HepG2 (cell line): ENCODE data around the gene MED9. TPM values are rescaled to one million over a fixed set of nuclear protein-coding genes. Genes with fewer than 3 reads are reported as not detected.
A peak's percentile ranks its signal among the peaks of the same experiment; 100 is the strongest.

Source experiments
- ATAC-seq: fragments of 200-7000 bp; cut with Tn5 transposase; 3 replicates; pipeline ENCODE4 v1.9.1; 2020; ENCODE audit warnings: mild to moderate bottlenecking, moderate library complexity
- BruUV-seq: library from RNA; stranded (reverse); fragments of 400-500 nt; replicated peaks from 2 replicates; lab custom pipeline; 2021; lab: Mats Ljungman, UMichigan
- CTCF ChIA-PET: fragments of 300-600 bp; formaldehyde crosslinking; extraction: SDS; loops from one replicate; lab custom pipeline; 2021; ENCODE audit warnings: low total read pairs, inconsistent platforms, low intra/inter-chr PET ratio; lab: Yijun Ruan, JAX
- POLR2A ChIA-PET: fragments of 350-600 bp; sonication (Branson Sonifier 250); formaldehyde crosslinking; loops from one replicate; lab custom pipeline; 2020; ENCODE audit warnings: antibody characterized with exemption, inconsistent platforms; lab: Yijun Ruan, JAX
- DNase-seq: peaks from one replicate; pipeline ENCODE4 v3.0.0-alpha.2; 2015; ENCODE audit warnings: low spot score
- FAIRE-seq: peaks from 3 replicates; lab custom pipeline; 2011; peaks lifted over from hg19 to GRCh38; lab: Jason Lieb, UNC
- H2AFZ ChIP-seq: one replicate; pipeline ENCODE4 v1.6.1; 2011; ENCODE audit warnings: low read length, inconsistent platforms
- H3K27ac ChIP-seq: fragments of 300-600 bp; 3 replicates; pipeline ENCODE4 v1.8.0; 2011; ENCODE audit warnings: mixed run types, mild to moderate bottlenecking, mixed read lengths, low read length, inconsistent platforms; ENCODE audit not compliant: insufficient read depth; ENCODE audit errors: extremely low read length
- H3K27me3 ChIP-seq, 2 experiments: fragments of 200-600 bp in 1 of 2; 2 replicates in 1 of 2; 3 replicates in 1 of 2; pipeline versions ENCODE4 v1.6.0 to v1.8.0; 2011; ENCODE audit warnings: low read length in 2 of 2, mild to moderate bottlenecking in 2 of 2, moderate library complexity in 2 of 2, inconsistent platforms in 1 of 2; ENCODE audit not compliant: insufficient read depth in 2 of 2, control insufficient read depth in 1 of 2
- H3K36me3 ChIP-seq, 2 experiments: fragments of 200-600 bp in 1 of 2; replicated peaks in 1 of 2; 2 replicates in 1 of 2; 3 replicates in 1 of 2; pipeline versions ENCODE4 v1.5.1 to v1.8.0; 2011; ENCODE audit warnings: low read length in 2 of 2, inconsistent platforms in 1 of 2; ENCODE audit not compliant: insufficient read depth in 2 of 2, control insufficient read depth in 1 of 2
- H3K4me1 ChIP-seq: 2 replicates; pipeline ENCODE4 v1.5.1; 2012; ENCODE audit warnings: low read length, inconsistent platforms; ENCODE audit not compliant: insufficient read depth
- H3K4me2 ChIP-seq: 2 replicates; pipeline ENCODE4 v1.6.0; 2011; ENCODE audit warnings: low read depth, low read length, inconsistent platforms
- H3K4me3 ChIP-seq, 3 experiments: fragments of 200-600 bp in 1 of 3; sonication (generic), shearing (Covaris generic) in 1 of 3; replicated peaks in 1 of 3; 2 replicates each; pipeline ENCODE4 v1.5.1; 2011 to 2016; ENCODE audit warnings: low read length in 3 of 3, inconsistent platforms in 2 of 3, low read depth in 2 of 3, mild to moderate bottlenecking in 2 of 3, control low read depth in 1 of 3, mixed read lengths in 1 of 3; ENCODE audit not compliant: insufficient read depth in 1 of 3
- H3K79me2 ChIP-seq: one replicate; pipeline ENCODE4 v1.6.1; 2011; ENCODE audit warnings: low read length, inconsistent platforms; ENCODE audit not compliant: insufficient read depth
- H3K9ac ChIP-seq: 2 replicates; pipeline ENCODE4 v1.6.0; 2011; ENCODE audit warnings: mild to moderate bottlenecking, low read depth, low read length, inconsistent platforms; ENCODE audit not compliant: insufficient read depth
- H3K9me3 ChIP-seq: 2 replicates; pipeline ENCODE4 v1.5.1; 2012; ENCODE audit warnings: mild to moderate bottlenecking, low read length
- H4K20me1 ChIP-seq: 2 replicates; pipeline ENCODE4 v1.6.0; 2011; ENCODE audit warnings: inconsistent platforms, mild to moderate bottlenecking, low read length, moderate library complexity; ENCODE audit not compliant: insufficient read depth
- EP300 ChIP-seq, 3 experiments: sonication (generic) in 1 of 3; formaldehyde crosslinking in 1 of 3; IDR thresholded peaks; 2 replicates each; pipeline versions ENCODE4 v1.5.1 to v1.6.1; 2011 to 2020; ENCODE audit warnings: low read depth in 2 of 3, low read length in 2 of 3, borderline replicate concordance in 1 of 3, improper control_type of control experiment in 1 of 3, mild to moderate bottlenecking in 1 of 3, missing genetic modification reagents in 1 of 3, moderate library complexity in 1 of 3
- FOXA3 ChIP-seq: IDR thresholded peaks from 2 replicates; pipeline ENCODE4 v1.6.1; 2016; ENCODE audit warnings: missing genetic modification reagents, missing compliant biosample characterization
- GATAD2A ChIP-seq: IDR thresholded peaks from 2 replicates; pipeline ENCODE4 v1.6.1; 2016
- GFI1 ChIP-seq: sonication (generic); formaldehyde crosslinking; IDR thresholded peaks from 2 replicates; pipeline ENCODE4 v1.5.0; 2020; ENCODE audit warnings: missing genetic modification reagents, mild to moderate bottlenecking, borderline replicate concordance
- HMG20A ChIP-seq: IDR thresholded peaks from 2 replicates; pipeline ENCODE4 v1.6.1; 2016; ENCODE audit warnings: borderline replicate concordance
- IRF2 ChIP-seq: IDR thresholded peaks from 2 replicates; pipeline ENCODE4 v1.6.1; 2018; ENCODE audit warnings: missing genetic modification reagents, missing compliant biosample characterization
- MAFK ChIP-seq, 2 experiments: IDR thresholded peaks in 1 of 2; conservative IDR thresholded peaks in 1 of 2; 2 replicates each; pipeline ENCODE4 v1.6.1; 2011; ENCODE audit warnings: improper control_type of control experiment in 2 of 2, low read length in 2 of 2
- SOX6 ChIP-seq, 2 experiments: fragments of 450-650 bp in 1 of 2; sonication (generic) in 1 of 2; formaldehyde crosslinking in 1 of 2; IDR thresholded peaks; 2 replicates each; pipeline versions ENCODE4 v1.4.0 to v1.6.1; 2017 to 2020; ENCODE audit warnings: antibody characterized with exemption in 1 of 2, mild to moderate bottlenecking in 1 of 2, missing genetic modification reagents in 1 of 2
- SRF ChIP-seq: IDR thresholded peaks from 2 replicates; pipeline ENCODE4 v1.6.1; 2011; ENCODE audit warnings: mild to moderate bottlenecking, low read depth, low read length, moderate library complexity
- STAG1 ChIP-seq: sonication (generic); formaldehyde crosslinking; IDR thresholded peaks from 2 replicates; pipeline ENCODE4 v1.4.0; 2020; ENCODE audit warnings: missing genetic modification reagents
- ZNF510 ChIP-seq: sonication (generic); formaldehyde crosslinking; IDR thresholded peaks from 2 replicates; pipeline ENCODE4 v1.4.0; 2020; ENCODE audit warnings: low read depth, mild to moderate bottlenecking, missing genetic modification reagents
- WGBS: methylation state at CpG from one replicate; pipeline ENCODE4 v1.1.6; 2017; ENCODE audit warnings: low lambda C conversion rate; 5-methylcytosine and 5-hydroxymethylcytosine counted together
- in situ Hi-C: cut with HindIII; loops from 2 replicates; pipeline ENCODE4 v1.10.0; 2017; ENCODE audit warnings: low pct_unique_long_range_greater_than_20kb; ENCODE audit not compliant: extremely low pct_ligation_motif_present
- intact Hi-C: fragments of 100-400 bp; cut with micrococcal nuclease; formaldehyde crosslinking; loops from one replicate; pipeline ENCODE4 v1.10.0; 2022; ENCODE audit not compliant: unreplicated experiment
- polyA plus RNA-seq, 8 experiments: library from polyadenylated mRNA; depleted of rRNA in 3 of 8; stranded (reverse) in 7 of 8; unstranded in 1 of 8; fragments of >200 nt; fragmentation: Illumina TruSeq in 4 of 8; extraction: Trizol in 4 of 8; gene quantifications; 2 replicates each; pipeline versions ENCODE4 v1.2.1 to v1.2.3, GENCODE V29; 2011 to 2016; ENCODE audit warnings: low read depth in 4 of 8, missing spikeins in 1 of 8, mixed read lengths in 1 of 8; ENCODE audit not compliant: insufficient read depth in 1 of 8
- total RNA-seq, 5 experiments: library from RNA; depleted of rRNA; stranded (reverse); fragments of >200 nt; fragmentation: Illumina TruSeq; extraction: Trizol; gene quantifications; 2 replicates each; pipeline ENCODE4 v1.2.3, GENCODE V29; 2016; ENCODE audit warnings: low read depth in 1 of 5
- TF ChIP-seq, protein P1 (sequence below): IDR thresholded peaks from 2 replicates; pipeline ENCODE4 v1.4.0; 2020; ENCODE audit warnings: mild to moderate bottlenecking, missing genetic modification reagents
- TF ChIP-seq, protein P2 (sequence below): sonication (generic); formaldehyde crosslinking; IDR thresholded peaks from 2 replicates; pipeline ENCODE4 v1.4.0; 2020; ENCODE audit warnings: missing genetic modification reagents, mild to moderate bottlenecking, borderline replicate concordance
- TF ChIP-seq, protein P3 (sequence below), 2 experiments: fragments of 450-650 bp in 1 of 2; sonication (generic) in 1 of 2; formaldehyde crosslinking; IDR thresholded peaks; 2 replicates each; pipeline versions ENCODE4 v1.5.0 to v1.8.0; 2020 to 2022; ENCODE audit warnings: mild to moderate bottlenecking in 1 of 2, missing genetic modification reagents in 1 of 2

Gene MED9
- total and polyA plus RNA-seq, 2 of the 13 experiments (the other 11 are each of a cell fraction or from before 2014, with no cell fraction given): 11.9 to 15.1 TPM

DNA sequence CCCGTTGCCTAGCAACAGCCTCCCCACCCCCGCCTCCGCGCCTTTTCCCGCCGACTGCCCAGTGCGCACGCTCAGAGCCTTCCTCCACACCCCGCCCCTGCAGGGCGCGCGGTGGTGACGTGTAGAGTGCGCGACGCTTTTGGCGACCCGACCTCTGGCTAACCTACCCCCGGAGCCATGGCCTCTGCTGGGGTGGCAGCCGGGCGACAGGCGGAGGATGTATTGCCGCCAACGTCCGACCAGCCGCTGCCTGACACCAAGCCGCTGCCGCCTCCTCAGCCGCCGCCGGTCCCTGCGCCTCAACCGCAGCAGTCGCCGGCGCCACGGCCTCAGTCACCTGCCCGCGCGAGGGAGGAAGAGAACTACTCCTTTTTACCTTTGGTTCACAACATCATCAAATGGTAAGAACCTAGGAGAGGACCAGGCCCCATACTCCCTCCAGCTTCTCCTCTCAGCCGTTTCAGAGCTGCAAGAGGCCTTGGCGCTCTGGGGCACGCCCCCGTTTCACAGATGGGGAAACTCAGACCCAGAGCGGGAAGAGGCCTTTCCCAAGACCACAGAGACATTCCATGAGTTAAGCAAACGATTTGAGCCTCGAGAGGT, at the start of gene MED9 (continued):
- 0 out of 2 replicates have a peak, but pooled peaks have one; percentile 10 for TF ChIP-seq STAG1 (CRISPR knock-in tag)

DNA sequence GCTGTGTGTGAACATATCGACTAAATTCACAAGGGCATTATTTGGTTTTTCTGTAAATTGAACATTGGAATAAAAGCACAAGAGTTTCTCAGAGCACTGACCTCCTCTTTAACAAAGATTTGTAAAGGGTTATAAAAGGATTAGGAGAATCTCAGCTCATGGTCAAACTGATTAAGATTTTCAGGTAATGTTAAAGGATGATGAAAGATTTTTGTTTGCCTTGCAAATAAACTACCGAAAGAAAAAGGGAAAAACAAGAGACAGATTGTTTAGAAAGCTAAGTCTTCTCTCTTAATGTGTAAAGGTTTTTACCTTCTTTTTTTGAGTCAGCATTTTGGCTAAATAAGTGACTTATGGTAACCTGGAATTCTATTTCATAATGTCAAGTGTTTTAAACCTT, 47.6 kb upstream of the MED9 start:
- peaks cover 9% of the 10 kb centered on the region for H3K9me3 ChIP-seq
- peaks cover 52% of the 10 kb centered on the region for H3K4me1 ChIP-seq
- FAIRE-seq: no peak
- ChIA-PET CTCF (no interaction called here), POLR2A (interaction anchor here (1.4 to 1.7 kb wide), 2 partner anchors 12 to 16 kb away, joined by 8 to 13 read pairs; no protein-coding TSS in a partner anchor)
- H3K9ac ChIP-seq: no peak overlapping the region
- intact Hi-C loops: no loop called here
- no peak overlapping the region for H3K27ac ChIP-seq
- WGBS: 9% methylated on average over 2 of the region's 2 CpGs
- in situ Hi-C loops: no loop called here
- peak overlapping the region; percentile 48 for H2AFZ ChIP-seq
- no peaks in the 10 kb centered on the region for H4K20me1 ChIP-seq
- H3K36me3 ChIP-seq: no peaks in the 10 kb centered on the region
- no peak for DNase-seq
- BruUV-seq: no TSS peak
- H3K4me2 ChIP-seq: peak overlapping the region; percentile 15; the same call in 1 of the 2 replicates
- H3K27me3 ChIP-seq: no peaks in the 10 kb centered on the region; a peak in 1 of 5 replicates
- ATAC-seq: no peak
- H3K79me2 ChIP-seq: no peaks in the 10 kb centered on the region
- no peak overlapping the region for H3K4me3 ChIP-seq
- TF ChIP-seq GFI1 (CRISPR knock-in tag) (peak; percentile 42; the same call in 1 of the 2 replicates), ZNF510 (CRISPR knock-in tag) (no peak), SOX6 (IDR thresholded peaks at IDR 0.05) (no peak), SOX6 (CRISPR knock-in tag; IDR thresholded peaks at IDR 0.05) (peak; percentile 28; the same call in 1 of the 2 replicates), GATAD2A (peak; percentile 59), HMG20A (0 out of 2 replicates have a peak, but pooled peaks have one; percentile 21), FOXA3 (0 out of 2 replicates have a peak, but pooled peaks have one; percentile 14), EP300 (IDR thresholded peaks at IDR 0.05; ENCODE audit: low read depth in 2 of 2, low read length in 2 of 2) (peak in 1 of 2 experiments; percentile 30; a peak in 1 of 4 replicates), EP300 (CRISPR knock-in tag; IDR thresholded peaks at IDR 0.05; ENCODE audit: borderline replicate concordance) (no peak), IRF2 (CRISPR knock-in tag) (no peak), MAFK (conservative IDR thresholded peaks at IDR 0.05 in 1 of 2, IDR thresholded peaks at IDR 0.05 in 1 of 2; ENCODE audit: low read length in 2 of 2) (0 out of 4 replicates have a peak, but pooled peaks of 1 of the 2 experiments have one; percentile 10), SRF (no peak)
- TF ChIP-seq, protein P1, sequence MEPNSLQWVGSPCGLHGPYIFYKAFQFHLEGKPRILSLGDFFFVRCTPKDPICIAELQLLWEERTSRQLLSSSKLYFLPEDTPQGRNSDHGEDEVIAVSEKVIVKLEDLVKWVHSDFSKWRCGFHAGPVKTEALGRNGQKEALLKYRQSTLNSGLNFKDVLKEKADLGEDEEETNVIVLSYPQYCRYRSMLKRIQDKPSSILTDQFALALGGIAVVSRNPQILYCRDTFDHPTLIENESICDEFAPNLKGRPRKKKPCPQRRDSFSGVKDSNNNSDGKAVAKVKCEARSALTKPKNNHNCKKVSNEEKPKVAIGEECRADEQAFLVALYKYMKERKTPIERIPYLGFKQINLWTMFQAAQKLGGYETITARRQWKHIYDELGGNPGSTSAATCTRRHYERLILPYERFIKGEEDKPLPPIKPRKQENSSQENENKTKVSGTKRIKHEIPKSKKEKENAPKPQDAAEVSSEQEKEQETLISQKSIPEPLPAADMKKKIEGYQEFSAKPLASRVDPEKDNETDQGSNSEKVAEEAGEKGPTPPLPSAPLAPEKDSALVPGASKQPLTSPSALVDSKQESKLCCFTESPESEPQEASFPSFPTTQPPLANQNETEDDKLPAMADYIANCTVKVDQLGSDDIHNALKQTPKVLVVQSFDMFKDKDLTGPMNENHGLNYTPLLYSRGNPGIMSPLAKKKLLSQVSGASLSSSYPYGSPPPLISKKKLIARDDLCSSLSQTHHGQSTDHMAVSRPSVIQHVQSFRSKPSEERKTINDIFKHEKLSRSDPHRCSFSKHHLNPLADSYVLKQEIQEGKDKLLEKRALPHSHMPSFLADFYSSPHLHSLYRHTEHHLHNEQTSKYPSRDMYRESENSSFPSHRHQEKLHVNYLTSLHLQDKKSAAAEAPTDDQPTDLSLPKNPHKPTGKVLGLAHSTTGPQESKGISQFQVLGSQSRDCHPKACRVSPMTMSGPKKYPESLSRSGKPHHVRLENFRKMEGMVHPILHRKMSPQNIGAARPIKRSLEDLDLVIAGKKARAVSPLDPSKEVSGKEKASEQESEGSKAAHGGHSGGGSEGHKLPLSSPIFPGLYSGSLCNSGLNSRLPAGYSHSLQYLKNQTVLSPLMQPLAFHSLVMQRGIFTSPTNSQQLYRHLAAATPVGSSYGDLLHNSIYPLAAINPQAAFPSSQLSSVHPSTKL (CRISPR knock-in tag): peak; percentile 41; the same call in 1 of the 2 replicates
- TF ChIP-seq, protein P2, sequence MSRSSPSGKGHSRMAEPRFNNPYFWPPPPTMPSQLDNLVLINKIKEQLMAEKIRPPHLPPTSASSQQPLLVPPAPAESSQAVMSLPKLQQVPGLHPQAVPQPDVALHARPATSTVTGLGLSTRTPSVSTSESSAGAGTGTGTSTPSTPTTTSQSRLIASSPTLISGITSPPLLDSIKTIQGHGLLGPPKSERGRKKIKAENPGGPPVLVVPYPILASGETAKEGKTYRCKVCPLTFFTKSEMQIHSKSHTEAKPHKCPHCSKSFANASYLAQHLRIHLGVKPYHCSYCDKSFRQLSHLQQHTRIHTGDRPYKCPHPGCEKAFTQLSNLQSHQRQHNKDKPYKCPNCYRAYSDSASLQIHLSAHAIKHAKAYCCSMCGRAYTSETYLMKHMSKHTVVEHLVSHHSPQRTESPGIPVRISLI (CRISPR knock-in tag): no peak
- TF ChIP-seq, protein P3, sequence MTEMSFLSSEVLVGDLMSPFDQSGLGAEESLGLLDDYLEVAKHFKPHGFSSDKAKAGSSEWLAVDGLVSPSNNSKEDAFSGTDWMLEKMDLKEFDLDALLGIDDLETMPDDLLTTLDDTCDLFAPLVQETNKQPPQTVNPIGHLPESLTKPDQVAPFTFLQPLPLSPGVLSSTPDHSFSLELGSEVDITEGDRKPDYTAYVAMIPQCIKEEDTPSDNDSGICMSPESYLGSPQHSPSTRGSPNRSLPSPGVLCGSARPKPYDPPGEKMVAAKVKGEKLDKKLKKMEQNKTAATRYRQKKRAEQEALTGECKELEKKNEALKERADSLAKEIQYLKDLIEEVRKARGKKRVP (CRISPR knock-in tag; IDR thresholded peaks at IDR 0.05): peak in 1 of 2 experiments; percentile 65; a peak in 2 of 4 replicates
